Keratinocyte (primary cell): Measurements from ENCODE around the gene FKBP1A. TPM values are rescaled to one million over a fixed set of nuclear protein-coding genes. Genes with fewer than 3 reads are reported as not detected.

ENCODE experiments used
- DNase-seq: peaks from one replicate; pipeline ENCODE4 v3.0.0-alpha.2; 2011; ENCODE audit warnings: low read depth, missing footprints, low spot score
- FAIRE-seq: peaks from 2 replicates; lab custom pipeline; 2011; peaks lifted over from hg19 to GRCh38; lab: Jason Lieb, UNC
- H2AFZ ChIP-seq: 2 replicates; pipeline ENCODE4 v1.6.0; 2012; ENCODE audit warnings: low read length, control low read depth, inconsistent platforms; ENCODE audit not compliant: control insufficient read depth
- H3K27ac ChIP-seq: 2 replicates; pipeline ENCODE4 v1.5.1; 2011; ENCODE audit warnings: low read length; ENCODE audit not compliant: control insufficient read depth, insufficient read depth
- H3K27me3 ChIP-seq: 3 replicates; pipeline ENCODE4 v1.6.0; 2011; ENCODE audit warnings: low read length; ENCODE audit not compliant: control insufficient read depth, insufficient read depth; ENCODE audit errors: extremely low read depth
- H3K36me3 ChIP-seq, 2 experiments: 2 replicates in 1 of 2; 3 replicates in 1 of 2; pipeline ENCODE4 v1.5.1; 2011; ENCODE audit warnings: low read length in 2 of 2, mild to moderate bottlenecking in 1 of 2; ENCODE audit not compliant: control insufficient read depth in 2 of 2, insufficient read depth in 2 of 2; ENCODE audit errors: extremely low read depth in 1 of 2
- H3K4me1 ChIP-seq: 3 replicates; pipeline ENCODE4 v1.5.1; 2011; ENCODE audit warnings: low read length; ENCODE audit not compliant: control insufficient read depth, insufficient read depth; ENCODE audit errors: extremely low read depth
- H3K4me2 ChIP-seq: 3 replicates; pipeline ENCODE4 v1.6.0; 2011; ENCODE audit warnings: low read depth, low read length; ENCODE audit not compliant: control insufficient read depth, insufficient read depth; ENCODE audit errors: extremely low read depth
- H3K4me3 ChIP-seq, 3 experiments: fragments of 200-600 bp in 1 of 3; sonication (generic) in 1 of 3; 2 replicates in 2 of 3; 3 replicates in 1 of 3; pipeline ENCODE4 v1.5.1; 2011 to 2016; ENCODE audit warnings: low read length in 3 of 3, mild to moderate bottlenecking in 3 of 3, control low read depth in 2 of 3, inconsistent platforms in 1 of 3, low read depth in 1 of 3, mixed read lengths in 1 of 3, mixed run types in 1 of 3, moderate library complexity in 1 of 3; ENCODE audit not compliant: control insufficient read depth in 2 of 3, insufficient read depth in 2 of 3; ENCODE audit errors: extremely low read depth in 1 of 3
- H3K79me2 ChIP-seq: 2 replicates; pipeline ENCODE4 v1.6.0; 2012; ENCODE audit warnings: low read length; ENCODE audit not compliant: control insufficient read depth, insufficient read depth
- H3K9ac ChIP-seq: 3 replicates; pipeline ENCODE4 v1.6.0; 2011; ENCODE audit warnings: low read length; ENCODE audit not compliant: control insufficient read depth, insufficient read depth; ENCODE audit errors: extremely low read depth
- H3K9me1 ChIP-seq: 3 replicates; pipeline ENCODE4 v1.6.0; 2011; ENCODE audit warnings: low read length; ENCODE audit not compliant: control insufficient read depth, insufficient read depth; ENCODE audit errors: extremely low read depth
- H3K9me3 ChIP-seq: 2 replicates; pipeline ENCODE4 v1.5.1; 2012; ENCODE audit warnings: low read depth, low read length; ENCODE audit not compliant: control insufficient read depth
- H4K20me1 ChIP-seq: 3 replicates; pipeline ENCODE4 v1.6.0; 2011; ENCODE audit warnings: low read length; ENCODE audit not compliant: control insufficient read depth, insufficient read depth; ENCODE audit errors: extremely low read depth
- CTCF ChIP-seq, 3 experiments: IDR thresholded peaks in 1 of 3; conservative IDR thresholded peaks in 1 of 3; optimal IDR thresholded peaks in 1 of 3; 2 replicates in 2 of 3; 3 replicates in 1 of 3; pipeline versions ENCODE3 to v1.5.1; 2011; ENCODE audit warnings: low read length in 3 of 3, mild to moderate bottlenecking in 3 of 3, moderate library complexity in 2 of 3, control low read depth in 1 of 3, inconsistent platforms in 1 of 3; ENCODE audit not compliant: insufficient read depth in 2 of 3; ENCODE audit errors: extremely low read depth in 1 of 3
- EZH2 ChIP-seq: IDR thresholded peaks from one replicate; pipeline ENCODE4 v1.6.1; 2012; ENCODE audit warnings: inconsistent platforms, mild to moderate bottlenecking, low read length, moderate library complexity
- dilution Hi-C: fragments of 300-500 bp; cut with MboI; formaldehyde crosslinking; loops from one replicate; pipeline ENCODE4 v1.7.0; 2020; ENCODE audit warnings: low sequenced_read_pairs; ENCODE audit not compliant: extremely low pct_ligation_motif_present
- polyA plus RNA-seq, 5 experiments: library from polyadenylated mRNA; depleted of rRNA in 3 of 5; stranded (reverse) in 3 of 5; stranded (forward) in 1 of 5; unstranded in 1 of 5; fragments of >200 nt; gene quantifications; 1 replicate in 1 of 5; 2 replicates in 3 of 5; 3 replicates in 1 of 5; pipeline versions ENCODE4 v1.2.1 to v1.2.3, GENCODE V29; 2011 to 2012; ENCODE audit warnings: missing spikeins in 2 of 5, low read depth in 1 of 5, low replicate concordance in 1 of 5

Gene FKBP1A
- polyA plus RNA-seq, 1 donor (not counting 4 experiments of a cell fraction or from before 2014, with no cell fraction given) = 1,010 TPM

- Histone ChIP-seq H3K27me3 (no peaks in the 10 kb centered on the region), H3K36me3 (peaks cover 10 to 26% of the 10 kb centered on the region in 2 experiments), H3K9me1 (peaks cover 12% of the 10 kb centered on the region), H3K27ac (no peak overlapping the region), H3K4me2 (no peak overlapping the region), H3K4me1 (peaks cover 46% of the 10 kb centered on the region), H3K9ac (no peak overlapping the region), H3K4me3 (no peak overlapping the region), H3K9me3 (no peaks in the 10 kb centered on the region), H4K20me1 (peaks cover 77% of the 10 kb centered on the region), H3K79me2 (peaks cover 100% of the 10 kb centered on the region), H2AFZ (no peak overlapping the region)
- TF ChIP-seq CTCF (optimal IDR thresholded peaks at IDR 0.05 in 1 of 3, IDR thresholded peaks at IDR 0.05 in 1 of 3, conservative IDR thresholded peaks at IDR 0.05 in 1 of 3; ENCODE audit: extremely low read depth in 1 of 3, insufficient read depth in 2 of 3, low read length in 3 of 3) = no peak
- TF ChIP-seq EZH2 = no peak
- DNase-seq (no peak), FAIRE-seq (no peak)
- dilution Hi-C loops = no loop called here
Measured at GRCh38 chr20:1381753-1382591, 10.9 kb downstream of the FKBP1A start.

- Histone ChIP-seq H4K20me1 (peaks cover 60% of the 10 kb centered on the region), H3K36me3 (peaks cover 7 to 29% of the 10 kb centered on the region in 2 experiments)
Measured at GRCh38 chr20:1378735-1379125, 14.1 kb downstream of the FKBP1A start.

More at GRCh38 chr20:1378735-1379125, 14.1 kb downstream of the FKBP1A start:
- dilution Hi-C loops = no loop called here
- FAIRE-seq (peak; percentile 72), DNase-seq (no peak)
- Histone ChIP-seq H3K79me2 (peaks cover 99% of the 10 kb centered on the region), H3K4me1 (peaks cover 46% of the 10 kb centered on the region), H3K4me2 (peak overlapping the region; percentile 46), H3K9me3 (no peaks in the 10 kb centered on the region), H3K27ac (peak overlapping the region; percentile 79), H3K9me1 (peaks cover 9% of the 10 kb centered on the region), H3K4me3 (no peak overlapping the region), H3K9ac (no peak overlapping the region), H3K27me3 (no peaks in the 10 kb centered on the region), H2AFZ (no peak overlapping the region)
- TF ChIP-seq CTCF (optimal IDR thresholded peaks at IDR 0.05 in 1 of 3, IDR thresholded peaks at IDR 0.05 in 1 of 3, conservative IDR thresholded peaks at IDR 0.05 in 1 of 3; ENCODE audit: extremely low read depth in 1 of 3, insufficient read depth in 2 of 3, low read length in 3 of 3) (no peak), EZH2 (no peak)
